ENCODE data around the gene MCTP2.

The MCTP2 gene

DNA sequence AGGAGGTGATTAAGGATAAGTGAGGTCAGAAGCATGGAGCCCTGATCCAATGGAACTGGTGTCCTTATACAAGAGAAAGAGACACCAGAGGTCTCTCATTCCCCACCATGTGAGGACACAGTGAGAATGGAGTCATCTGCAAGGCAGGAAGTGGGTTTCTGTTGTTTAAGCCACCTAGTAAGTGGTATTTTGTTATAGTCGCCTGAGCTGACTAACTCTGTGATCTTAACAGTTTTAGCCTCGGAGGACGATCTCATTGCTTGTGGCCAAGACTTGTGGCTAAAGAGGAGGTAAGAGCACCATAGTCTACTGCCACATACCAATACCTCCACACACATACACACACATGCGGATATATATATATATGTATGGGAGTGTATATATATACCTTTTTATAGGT, 73.8 kb downstream of the MCTP2 start:
- no peak for DNase-seq (ENCODE audit: low read depth)

DNA sequence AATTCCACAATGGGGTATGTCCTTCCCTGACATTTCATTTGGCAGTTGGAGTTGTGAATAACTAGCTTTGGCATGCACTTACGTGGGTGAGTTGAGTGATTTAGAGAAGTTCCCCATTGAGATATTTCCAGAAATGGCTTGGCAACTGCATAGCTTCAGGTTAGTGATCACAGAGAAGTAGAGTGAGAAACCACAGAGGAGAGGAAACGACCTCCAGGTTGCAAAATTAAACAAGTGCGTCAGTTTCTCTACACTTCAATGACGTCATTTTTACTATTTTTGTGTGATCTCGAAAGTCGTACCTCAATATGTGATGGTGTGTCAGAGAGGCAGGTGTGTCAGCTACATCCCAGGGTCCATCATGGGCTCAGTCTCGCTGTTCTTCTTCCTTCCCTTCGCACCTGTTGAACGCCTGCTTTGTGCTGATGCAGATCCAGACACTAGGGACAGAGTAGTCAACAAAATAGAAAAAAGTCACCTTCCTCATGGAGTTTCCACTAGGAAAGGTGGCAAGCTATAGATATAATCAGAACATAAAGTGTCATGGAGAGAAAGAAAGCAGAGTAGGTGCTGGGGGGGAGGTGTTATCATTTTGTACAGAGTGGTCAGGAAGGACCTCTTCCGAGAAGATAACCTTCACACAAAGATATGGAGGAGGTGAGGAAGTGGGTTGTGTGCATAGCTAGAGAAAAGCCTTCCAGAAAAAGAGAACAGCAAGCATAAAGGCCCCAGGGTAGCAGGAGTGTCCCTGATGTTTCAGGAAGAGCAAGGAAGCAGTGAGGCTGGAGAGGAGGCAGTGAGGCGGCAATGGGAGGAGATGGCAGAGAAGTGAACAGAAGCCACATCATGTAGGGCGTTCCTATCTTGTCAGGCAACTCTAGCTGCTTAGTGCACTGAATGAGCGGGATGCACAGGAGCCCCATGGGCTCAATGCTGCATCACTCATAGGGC, 75.6 kb downstream of the MCTP2 start:
- no peak for DNase-seq (ENCODE audit: low read depth)

DNA sequence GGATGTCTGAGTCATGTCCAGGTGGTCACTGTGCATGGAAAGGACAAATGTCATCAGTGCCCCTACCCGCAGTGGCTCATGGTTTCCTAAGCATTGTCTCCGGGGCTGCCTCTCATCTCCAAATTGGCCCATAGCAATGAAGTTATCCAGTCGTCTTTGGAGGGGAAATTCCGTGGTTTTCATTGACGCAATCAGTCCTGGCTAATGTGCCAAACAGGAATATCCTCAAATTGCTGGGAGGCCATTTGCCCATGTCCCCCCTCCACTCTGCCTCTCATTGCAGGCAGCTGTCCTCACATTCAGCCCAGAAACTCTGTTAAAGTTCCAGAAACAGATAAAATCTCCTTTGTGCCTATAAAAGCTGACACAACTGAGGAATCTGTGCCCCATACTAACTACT, 81.6 kb downstream of the MCTP2 start:
- DNase-seq (ENCODE audit: low read depth) = no peak

DNA sequence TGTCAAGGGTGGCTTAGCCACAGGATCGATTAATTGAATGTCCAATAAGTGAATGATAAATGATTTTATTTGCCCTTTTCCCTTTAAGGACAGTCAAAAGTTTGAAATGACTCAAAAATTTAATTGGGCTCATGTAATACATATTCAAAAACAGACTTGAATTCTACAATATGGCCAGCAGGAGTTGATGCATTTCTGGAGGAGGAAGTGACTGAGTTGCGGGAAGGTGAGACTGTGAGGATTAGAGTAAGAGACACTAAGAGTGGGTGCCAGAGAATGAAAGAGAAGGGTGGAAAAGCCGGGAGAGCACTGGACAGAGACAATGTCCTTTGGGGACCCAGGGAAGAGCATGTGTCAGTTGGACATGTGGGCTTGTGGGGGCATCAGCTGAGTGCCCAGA, 83.3 kb downstream of the MCTP2 start:
- no peak for DNase-seq (ENCODE audit: low read depth)

DNA sequence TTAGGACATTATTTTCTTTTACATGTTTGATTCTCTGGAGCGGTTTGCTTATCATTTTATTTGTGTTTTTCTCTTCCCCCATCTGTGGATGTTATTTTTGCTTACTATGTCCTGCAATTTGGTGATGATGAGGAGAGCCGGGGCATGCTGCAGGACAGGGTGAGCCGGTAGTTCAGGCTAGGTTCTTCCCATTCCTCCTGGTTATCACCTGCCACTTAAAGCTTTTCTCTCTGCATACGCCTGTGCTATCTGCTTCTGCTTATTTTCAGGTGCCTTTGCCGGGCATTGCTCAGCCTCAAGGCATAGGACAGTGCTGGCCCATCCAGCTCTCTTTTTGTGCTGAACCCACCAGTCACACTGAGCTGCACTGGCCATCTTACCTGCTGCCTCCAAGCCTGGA, 85.8 kb downstream of the MCTP2 start:
- DNase-seq (ENCODE audit: low read depth) = no peak

DNA sequence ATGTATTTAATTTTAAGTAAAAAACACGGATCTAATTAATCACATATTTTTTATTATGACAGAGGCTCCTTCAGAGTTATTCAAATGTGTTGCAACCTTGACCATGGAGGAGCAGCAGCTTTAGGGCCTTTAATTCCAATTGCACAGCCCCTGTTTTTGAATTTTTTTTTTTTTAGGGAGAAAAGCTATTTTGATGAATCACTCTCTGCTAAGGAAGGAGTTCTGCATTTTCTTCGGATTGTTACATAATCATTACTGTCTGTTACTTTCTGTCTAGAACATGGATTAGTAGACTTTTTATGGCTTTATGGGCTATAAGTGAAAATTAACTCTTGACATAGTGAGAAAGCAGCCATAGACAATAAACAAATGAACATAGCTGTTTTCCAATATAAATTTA, 90.8 kb downstream of the MCTP2 start:
- DNase-seq (ENCODE audit: low read depth) = no peak

DNA sequence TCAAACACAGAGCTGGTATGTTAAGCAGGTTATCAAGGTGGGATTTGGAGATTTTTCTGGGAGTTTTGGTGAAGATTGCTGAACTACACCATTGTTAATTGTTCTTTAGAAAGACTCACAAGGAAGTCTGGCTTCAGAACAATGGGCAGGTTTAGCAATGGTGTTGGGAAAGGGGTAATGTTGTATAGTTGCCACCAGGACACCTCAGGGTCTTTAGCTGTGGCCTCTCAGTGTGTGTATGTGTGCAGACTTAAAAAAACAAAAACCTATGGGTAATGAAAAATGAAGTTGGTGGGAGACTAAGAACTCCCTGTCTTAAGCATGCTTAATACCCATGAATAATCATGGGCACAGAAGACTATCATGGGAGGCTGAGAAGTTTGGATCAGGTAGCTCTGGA, 91.7 kb downstream of the MCTP2 start:
- DNase-seq (ENCODE audit: low read depth) = no peak

DNA sequence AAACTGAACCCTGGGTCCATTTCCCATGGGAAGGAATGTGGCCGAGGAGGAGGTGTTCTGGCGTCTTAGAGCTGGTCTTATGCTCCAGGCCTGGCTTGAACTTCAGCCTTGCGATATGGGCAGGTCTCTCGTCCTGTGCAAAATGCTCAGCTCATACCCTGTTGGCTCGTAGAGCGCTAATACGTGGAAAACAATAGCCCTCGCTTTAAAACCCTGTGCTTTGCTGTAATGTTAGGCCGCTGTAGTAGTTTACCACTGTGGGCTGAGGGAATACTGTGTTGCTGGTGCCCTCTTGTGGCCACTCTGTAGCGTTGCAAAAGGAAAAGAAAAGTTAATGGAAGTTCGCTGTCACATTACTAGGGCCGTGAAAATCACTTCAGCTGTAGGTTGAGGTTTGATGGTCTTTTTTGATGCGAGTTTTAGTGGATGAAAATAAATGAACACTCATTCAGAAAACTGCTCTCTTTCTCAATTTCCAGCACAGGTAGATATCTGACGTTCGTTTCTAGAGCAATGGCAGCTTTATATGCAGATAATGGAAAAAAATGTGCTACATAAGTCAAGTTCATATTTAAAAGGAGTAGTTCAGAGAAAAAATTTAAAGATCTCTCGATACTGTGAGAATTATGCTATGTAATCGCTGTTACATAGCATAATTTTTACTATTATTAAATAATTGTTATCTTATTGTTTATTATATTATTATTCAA, 92.9 kb downstream of the MCTP2 start:
- DNase-seq (ENCODE audit: low read depth) = peak; percentile 49

DNA sequence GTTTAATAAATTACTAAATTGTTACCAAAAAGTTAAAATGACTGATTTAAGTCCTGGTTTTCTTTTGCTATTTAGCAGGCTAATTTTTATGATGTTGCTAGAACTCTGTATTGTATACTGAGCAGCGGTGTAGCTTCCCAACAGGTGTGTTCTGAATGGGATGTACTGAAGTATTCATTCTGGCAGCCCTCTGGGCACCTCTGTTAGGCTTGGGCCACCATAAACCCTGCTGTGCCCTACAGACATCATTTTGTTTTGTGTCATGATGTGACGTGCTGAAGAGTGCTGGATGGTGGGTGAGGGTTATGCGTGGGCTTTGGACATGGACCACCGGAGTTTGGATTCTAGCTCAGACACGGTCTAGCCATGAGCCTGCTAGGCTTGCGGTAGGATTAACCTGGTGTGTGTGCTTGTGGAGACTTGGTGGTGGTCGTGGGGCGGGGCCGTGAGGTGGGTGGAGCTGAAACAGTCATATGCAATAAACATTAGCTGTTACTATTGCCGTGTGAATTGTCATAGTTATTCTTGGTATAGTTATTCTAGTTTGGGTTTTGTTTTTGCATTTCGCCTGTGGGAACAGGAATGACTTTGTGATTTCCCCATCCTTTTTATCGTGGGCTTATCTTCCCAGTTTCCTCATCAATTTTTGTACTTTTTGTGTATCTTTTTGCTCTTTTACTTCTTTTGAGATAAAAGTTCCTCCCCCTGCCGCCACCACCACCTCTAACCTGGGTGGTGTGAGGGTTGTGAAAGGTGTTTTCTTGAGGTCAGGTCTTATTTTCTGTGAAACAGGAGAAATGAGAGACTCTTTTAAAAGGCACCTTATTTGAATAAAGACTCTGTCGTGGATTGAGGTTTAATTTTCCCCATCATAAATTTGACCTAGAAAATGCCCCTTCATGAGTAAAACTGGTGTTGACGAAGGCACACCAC, 93.7 kb downstream of the MCTP2 start:
- DNase-seq (ENCODE audit: low read depth) = no peak

DNA sequence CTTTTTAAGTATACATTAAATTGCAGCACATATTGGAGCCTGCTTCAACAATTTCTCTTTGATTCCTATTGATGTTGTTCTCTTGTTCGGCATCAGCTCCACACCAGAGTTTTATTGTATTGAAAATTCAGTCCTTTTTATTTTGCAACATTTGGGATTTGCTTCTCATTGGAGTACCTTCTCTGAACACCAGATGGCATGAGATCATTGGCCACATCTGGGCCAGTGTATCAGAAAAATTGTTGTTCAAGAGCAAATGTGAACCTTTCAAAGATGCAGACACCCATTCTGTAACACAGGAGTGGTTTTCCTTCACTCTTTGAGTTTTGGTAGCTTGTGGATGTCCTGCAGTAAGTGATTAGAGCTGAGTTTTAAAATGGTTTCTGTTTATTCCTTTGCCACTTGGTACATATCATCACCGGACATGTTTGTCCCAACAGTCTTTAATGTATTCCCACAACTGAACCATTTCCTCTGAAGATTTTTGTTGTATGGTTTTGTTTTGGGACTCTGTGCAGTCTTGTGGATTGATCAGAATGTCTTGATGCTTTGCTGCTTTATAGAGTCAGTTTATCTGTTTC, 96.1 kb downstream of the MCTP2 start:
- no peak for DNase-seq (ENCODE audit: low read depth)

DNA sequence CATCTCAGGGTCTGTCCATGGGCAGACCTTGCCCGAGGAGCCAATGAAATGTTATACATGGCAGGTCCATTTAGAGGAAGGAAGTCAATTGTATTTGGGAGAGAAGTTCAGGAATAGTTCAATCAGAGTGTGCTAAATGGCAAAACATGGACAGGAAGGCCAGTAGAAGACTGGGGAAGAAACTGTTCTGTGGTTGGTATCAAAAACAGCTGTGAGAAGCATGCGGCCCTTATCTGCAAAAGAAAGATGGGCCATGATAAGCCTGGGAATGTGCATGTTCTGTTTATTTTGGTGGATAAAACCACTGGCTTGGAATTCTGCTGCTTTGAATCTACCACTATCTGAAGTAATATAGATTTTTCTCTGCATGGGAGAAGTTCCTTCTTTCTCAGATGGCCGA, 100.4 kb downstream of the MCTP2 start:
- DNase-seq (ENCODE audit: low read depth) = no peak

DNA sequence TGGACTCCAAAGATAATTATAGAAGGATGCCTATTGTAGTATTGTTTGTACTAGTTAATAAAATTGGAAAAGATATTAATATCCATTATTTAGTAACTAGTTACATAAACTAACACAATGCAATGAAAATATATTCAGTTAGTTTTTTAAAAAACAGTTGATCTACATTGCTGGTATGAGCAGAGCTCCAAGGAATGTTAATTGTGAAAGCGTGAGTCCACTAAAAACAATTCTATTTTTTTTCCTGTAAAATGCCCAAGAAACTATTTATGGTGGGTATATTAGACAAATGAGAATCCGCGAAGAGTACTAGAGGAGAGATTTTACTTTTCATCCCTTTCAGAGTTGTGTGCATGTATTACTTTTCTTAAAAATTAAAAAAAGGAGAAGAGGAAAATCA, 104.3 kb downstream of the MCTP2 start:
- no peak for DNase-seq (ENCODE audit: low read depth)

DNA sequence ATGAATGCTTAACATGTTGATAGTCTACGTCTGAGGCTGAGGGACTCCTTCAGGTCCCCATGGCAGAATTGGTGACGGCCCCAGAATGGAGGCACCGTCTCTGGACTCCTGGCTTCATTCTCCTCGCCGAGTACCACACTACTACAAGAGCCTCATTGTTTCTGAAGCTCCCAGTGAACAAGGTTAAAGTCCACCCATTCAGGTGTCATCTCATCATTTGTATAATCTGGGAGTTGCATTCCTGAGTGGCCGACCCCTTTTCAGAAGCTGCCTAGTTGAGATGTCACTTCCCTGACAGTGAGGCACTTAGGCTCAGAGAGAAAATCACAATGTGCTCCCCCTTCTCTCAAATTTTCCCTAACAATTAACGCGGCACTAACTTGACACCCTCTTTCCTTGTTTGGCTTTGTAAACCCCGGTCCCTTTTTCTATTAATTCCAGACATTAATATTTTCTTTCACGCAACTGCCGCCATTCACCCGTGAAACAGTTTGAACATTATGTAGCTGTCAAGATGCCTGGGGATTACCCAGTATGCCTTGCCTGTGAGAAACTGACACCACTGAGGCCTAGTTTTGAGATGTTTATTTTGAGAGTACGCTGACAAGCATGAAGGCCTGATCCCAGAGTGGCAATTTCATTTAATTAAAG, 105.6 kb downstream of the MCTP2 start:
- no peak for DNase-seq (ENCODE audit: low read depth)

DNA sequence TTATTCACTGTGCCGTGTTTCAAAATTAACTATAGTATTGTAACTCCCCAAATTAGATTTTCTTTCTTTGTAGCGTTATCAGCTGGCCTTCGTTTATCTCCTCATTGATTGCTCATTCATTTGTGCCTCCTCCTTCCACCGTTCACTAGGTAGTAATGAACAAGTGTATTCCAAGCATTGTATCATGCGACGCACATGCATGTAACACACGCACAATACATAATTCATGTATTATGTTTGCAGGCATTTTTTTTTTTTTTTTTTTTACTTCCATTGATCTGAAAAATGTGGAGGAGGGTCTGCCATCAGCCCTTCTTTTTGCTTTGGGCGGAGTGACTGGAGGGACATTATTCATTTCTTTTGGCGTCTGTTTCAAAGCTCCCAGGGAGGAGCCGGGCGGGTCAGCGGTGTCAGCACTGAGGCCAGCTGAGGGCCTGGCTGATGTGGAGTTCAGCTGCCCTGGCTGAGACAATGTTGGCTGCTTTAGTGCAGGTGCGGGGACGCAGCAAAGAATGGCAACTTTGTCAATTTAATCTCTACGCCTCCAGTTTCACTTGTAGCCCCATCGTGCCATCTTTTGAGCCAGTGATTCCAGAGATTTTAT, 107.0 kb downstream of the MCTP2 start:
- DNase-seq (ENCODE audit: low read depth) = no peak

DNA sequence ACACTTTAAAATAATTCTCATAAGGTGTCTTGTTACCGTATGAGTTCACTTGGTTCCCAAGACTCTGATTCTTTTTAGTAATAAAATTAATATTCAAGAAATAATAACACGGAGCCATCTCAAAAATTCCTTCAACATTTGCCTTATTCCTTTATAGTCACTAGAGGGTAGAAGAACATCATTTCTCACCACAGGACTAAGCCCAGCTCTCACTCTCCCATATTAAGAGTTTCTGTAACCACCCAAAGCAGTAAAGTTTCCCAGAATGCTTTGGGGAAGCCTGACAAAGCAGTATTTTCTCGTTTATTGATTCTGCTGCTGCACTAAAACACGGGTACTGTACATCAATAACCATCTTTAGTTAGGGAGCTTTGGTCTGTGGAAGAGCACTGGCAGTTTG, 114.9 kb downstream of the MCTP2 start:
- DNase-seq (ENCODE audit: low read depth) = no peak

DNA sequence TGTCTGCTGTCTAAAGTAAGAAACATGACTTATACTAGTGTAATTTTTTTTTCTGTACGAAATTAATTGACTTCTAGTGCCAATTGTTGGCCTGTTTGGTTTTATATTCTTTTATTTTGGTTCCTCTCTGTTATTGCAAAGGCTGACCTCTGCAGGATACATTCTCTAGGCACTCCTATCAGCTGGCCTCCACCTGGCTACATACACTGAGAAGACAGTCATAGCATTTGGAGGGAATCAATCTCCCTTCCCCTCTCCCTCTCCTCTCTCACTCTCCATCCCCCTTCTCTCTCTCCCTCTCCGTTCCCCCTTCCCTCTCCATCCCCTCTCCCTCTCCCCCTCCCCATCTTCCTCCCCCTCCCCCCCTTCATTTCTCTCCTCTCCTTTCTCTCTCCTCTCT, 116.7 kb downstream of the MCTP2 start:
- DNase-seq (ENCODE audit: low read depth) = no peak

DNA sequence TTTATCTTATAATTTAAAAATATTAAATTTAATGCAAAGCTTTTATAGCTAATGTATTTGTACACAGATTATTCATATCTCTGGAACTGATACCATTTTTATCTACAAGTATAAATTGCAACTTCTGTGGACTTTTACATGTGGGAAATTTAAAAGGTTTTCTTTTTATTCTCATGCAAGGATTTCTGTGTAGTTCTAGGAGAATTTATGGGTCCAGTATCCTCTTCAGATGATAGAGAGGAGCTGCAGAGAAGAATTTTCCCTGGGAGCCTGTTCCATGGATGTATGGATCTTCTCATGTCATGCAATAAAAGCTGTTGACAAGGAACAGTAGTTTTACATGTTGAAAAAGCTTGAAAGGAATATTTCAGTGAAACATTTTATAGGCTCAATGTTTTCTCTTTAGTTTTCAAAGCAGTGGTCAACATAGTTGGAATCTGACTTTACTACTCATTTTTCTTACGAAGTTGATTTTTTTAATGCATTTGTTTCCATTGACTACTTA, 119.7 kb downstream of the MCTP2 start:
- no peak for DNase-seq (ENCODE audit: low read depth)

DNA sequence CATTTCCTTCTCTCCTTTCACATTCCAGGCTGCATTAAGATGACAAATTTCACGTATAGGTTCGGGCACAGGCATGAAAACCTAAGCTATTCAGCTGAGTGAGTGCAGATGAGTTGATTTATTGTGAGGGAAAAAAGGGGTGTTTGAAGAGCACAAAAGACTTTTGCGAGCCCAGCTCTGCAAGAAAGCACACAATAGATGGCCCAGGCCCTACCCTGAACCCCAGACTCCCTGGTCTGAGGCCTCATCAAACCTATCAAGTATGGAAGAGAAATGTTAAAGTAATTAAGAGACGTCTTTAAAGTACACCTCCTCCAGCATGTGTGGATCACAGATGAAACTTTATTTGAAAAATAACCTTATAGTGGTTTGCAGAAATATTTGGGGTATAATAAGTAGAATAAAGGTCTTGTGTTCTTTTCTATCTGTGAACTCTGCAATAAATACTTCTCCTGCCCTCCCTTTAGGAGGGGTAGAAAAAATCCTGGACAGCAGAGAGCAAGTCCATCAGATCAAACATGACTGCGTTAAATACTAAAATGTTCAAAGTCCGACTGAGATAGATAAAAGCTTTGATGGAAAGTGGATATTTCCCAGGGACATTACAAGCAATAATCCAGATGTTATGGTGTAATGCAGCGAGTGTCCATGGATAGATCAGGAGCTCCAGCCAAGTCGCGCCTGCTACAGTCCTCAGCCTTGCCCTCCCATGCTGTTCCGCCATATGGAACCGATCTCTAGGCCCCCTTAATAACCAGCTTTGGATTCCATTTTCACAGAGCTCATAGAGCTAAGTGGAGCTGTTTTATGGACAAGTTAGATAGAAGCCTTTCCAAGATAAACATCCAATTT, 121.5 kb downstream of the MCTP2 start:
- no peak for DNase-seq (ENCODE audit: low read depth)

DNA sequence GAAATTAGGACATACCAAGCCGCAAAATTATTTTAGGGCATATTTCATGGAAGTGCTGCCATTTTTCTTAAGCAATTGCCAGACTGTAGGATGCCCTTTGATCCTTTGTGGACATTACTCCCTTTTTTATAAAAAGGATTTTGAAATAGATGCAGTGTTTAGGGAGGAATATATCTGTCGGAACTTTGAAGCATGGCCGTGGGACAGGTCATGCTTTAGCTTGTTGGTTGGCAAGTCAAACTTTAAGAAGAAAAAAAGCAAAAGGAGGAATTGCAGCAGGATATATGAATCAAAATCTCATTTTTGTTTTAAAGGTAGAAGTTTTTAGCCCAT, 122.1 kb downstream of the MCTP2 start:
- DNase-seq (ENCODE audit: low read depth) = no peak

DNA sequence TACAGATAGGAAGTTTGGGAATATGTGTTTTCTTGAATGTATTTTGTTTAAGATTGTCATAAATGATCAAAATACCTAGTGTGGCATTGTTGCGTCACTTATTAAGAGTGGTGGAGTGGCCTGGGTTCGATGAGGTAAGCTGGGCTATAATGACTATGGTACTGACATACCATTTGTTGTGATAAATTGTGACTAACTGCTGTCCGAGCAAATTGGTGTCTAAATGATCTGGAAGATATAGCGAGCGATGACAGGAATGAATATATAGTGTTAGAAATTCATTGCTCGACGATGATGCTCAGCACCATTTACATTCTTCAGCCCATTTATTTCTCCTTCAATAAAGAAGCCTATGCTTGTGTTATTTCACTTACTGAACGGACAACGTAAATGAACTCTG, 123.3 kb downstream of the MCTP2 start:
- DNase-seq (ENCODE audit: low read depth) = no peak
